Measurements from ENCODE around the gene ZDHHC4.
A peak's percentile ranks its signal among the peaks of the same experiment; 100 is the strongest.

The ZDHHC4 gene

DNA sequence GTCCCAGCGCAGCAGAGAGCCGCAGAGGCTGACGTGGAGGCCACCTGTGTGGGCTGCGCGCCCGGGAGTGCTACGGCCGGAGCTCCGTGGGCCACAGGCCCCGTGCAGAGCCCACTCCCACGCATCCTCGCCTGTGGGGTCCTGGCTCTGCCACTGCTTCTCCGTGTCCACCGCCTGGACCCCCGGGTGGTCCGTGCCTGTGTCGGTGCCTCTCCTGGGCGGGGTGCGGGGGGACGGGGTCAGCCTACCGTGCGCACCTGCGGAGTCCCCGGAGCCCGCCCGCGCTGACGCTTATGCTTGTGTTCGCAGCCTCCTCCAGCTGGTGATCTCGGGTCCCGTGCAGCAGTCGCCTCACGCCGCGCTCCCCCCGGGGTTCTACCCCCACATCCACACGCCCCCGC, 30.4 kb downstream of the ZDHHC4 start:
- no peak overlapping the region for H3K4me3 ChIP-seq (ENCODE audit: low read length)
- TF ChIP-seq ZNF274 (IDR thresholded peaks at IDR 0.05; ENCODE audit: low read depth, low read length), result no peak

DNA sequence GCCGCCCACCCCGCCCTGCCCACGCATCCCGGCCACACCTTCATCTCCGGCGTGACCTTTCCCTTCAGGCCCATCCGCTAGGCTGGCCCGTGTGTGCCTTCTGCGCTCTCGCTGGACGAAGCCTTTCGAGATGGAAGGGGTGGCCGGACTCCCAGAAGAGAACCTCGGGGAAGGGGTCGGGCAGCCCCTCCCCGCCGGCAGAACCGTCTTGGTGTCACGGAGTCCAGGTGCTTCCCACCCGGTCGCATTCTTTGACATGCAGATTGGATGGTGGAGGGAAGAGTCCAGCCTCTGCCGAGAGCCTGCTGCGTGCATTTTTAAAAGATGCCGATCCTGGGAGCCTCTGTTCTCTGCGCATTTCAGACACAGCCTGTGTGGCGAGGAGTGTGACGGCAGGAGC, 30.8 kb downstream of the ZDHHC4 start:
- TF ChIP-seq ZNF274 (IDR thresholded peaks at IDR 0.05; ENCODE audit: low read depth, low read length), result no peak
- no peak overlapping the region for H3K4me3 ChIP-seq (ENCODE audit: low read length)

- TF ChIP-seq ZNF274 (IDR thresholded peaks at IDR 0.05; ENCODE audit: low read depth, low read length), result no peak
- no peak overlapping the region for H3K4me3 ChIP-seq (ENCODE audit: low read length)
Measured at GRCh38 chr7:6608794-6609193, 31.5 kb downstream of the ZDHHC4 start.

DNA sequence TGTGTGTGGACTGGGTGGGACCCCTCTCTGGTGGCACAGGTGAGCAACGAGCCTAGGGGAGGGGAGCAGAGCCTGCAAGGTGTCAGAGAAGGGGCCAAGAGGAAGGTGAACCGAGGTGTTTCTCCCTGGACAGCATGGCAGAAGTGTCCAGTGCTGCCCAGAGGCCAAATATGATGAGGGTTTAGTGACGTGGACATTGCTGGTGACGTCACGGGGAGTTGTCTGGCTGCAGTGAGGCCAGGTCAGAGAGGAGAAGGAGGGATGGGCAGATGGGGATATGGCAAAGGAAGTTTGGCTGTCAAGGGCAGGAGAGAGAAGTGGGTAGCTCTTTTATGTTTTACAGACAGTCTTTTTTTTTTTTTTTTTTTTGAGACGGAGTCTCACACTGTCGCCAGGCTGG, 35.6 kb downstream of the ZDHHC4 start:
- TF ChIP-seq ZNF274 (IDR thresholded peaks at IDR 0.05; ENCODE audit: low read depth, low read length), result no peak

GRCh38 chr7:6613706-6614105, 36.5 kb downstream of the ZDHHC4 start:
- H3K4me3 ChIP-seq (ENCODE audit: low read length), result no peak overlapping the region
- no peak for TF ChIP-seq ZNF274 (IDR thresholded peaks at IDR 0.05; ENCODE audit: low read depth, low read length)

More for the DNA sequence above, 35.6 kb downstream of the ZDHHC4 start:
- no peak overlapping the region for H3K4me3 ChIP-seq (ENCODE audit: low read length)

DNA sequence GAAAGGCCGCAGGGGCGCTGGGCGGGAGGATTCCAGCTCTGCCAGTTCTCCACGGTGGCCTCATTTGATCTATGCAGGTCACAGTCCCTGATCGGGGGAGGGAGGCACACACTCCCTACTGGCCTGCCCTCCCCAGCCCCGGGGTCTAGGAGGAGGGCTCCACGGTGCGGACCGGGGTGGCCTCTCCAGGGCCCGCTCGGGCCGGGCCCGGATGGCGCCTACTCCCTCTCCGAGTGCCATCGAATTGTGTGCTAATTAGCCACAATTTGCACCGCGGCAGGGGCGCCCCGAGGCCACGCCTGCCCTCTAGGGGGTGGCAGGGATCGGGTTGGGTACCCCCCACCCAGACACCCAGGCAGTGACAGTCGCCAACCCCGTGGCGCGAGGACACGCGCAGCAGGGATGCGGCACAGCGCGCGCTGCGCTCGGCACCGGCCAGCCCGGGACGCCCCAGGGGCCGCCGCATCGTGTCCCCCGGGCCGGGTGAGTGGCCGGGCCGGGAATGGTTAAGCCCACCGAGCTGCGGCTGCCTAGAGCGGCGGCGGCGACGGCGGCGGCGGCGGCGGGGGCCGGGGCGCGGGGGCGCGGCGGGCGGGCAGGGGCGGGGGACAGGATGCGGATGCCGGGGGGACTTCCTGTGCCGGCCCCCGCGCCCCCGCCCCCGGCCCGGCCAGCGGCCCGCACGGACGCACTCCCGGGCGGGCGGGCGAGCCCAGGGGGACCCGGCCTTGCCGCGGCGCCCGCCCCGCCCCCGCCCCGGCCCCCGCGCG, 37.9 kb downstream of the ZDHHC4 start, which contains the start of gene ZNF853:
Gene ZNF853, plus strand, starts transcription at position 658 of the 770 bp plus-strand sequence. CDS start 565 bp downstream, outside the sequence.
- TF ChIP-seq ZNF274 (IDR thresholded peaks at IDR 0.05; ENCODE audit: low read depth, low read length), result no peak
- peak within 1 kb of the TSS; percentile 10 for H3K4me3 ChIP-seq (ENCODE audit: low read length)

- H3K4me3 ChIP-seq (ENCODE audit: low read length), result peak overlapping the region; percentile 10
- TF ChIP-seq ZNF274 (IDR thresholded peaks at IDR 0.05; ENCODE audit: low read depth, low read length), result no peak
Measured at GRCh38 chr7:6615723-6616555, 38.7 kb downstream of the ZDHHC4 start.

- no peak for TF ChIP-seq ZNF274 (IDR thresholded peaks at IDR 0.05; ENCODE audit: low read depth, low read length)
- no peak overlapping the region for H3K4me3 ChIP-seq (ENCODE audit: low read length)
Measured at GRCh38 chr7:6616854-6617643, 39.8 kb downstream of the ZDHHC4 start.

DNA sequence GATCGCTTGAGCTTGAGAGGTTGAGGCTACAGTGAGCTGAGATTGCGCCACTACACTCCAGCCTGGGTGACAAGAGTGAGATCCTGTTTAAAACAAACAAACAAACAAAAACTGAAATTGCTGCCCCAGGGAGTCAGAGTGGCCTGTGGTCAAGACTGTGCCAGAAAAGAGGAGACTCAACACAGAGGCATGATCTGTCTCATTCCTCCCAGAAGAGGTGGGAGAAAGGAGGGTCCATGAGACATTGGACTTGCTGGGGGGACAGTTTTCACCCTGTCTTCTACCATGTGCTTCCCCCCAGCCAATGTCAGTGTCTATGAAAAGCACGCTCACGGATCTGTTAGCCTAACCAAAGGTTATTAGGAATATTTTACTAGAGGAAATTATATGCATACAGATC, 41.4 kb downstream of the ZDHHC4 start:
- TF ChIP-seq ZNF274 (IDR thresholded peaks at IDR 0.05; ENCODE audit: low read depth, low read length), result no peak
- no peak overlapping the region for H3K4me3 ChIP-seq (ENCODE audit: low read length)

DNA sequence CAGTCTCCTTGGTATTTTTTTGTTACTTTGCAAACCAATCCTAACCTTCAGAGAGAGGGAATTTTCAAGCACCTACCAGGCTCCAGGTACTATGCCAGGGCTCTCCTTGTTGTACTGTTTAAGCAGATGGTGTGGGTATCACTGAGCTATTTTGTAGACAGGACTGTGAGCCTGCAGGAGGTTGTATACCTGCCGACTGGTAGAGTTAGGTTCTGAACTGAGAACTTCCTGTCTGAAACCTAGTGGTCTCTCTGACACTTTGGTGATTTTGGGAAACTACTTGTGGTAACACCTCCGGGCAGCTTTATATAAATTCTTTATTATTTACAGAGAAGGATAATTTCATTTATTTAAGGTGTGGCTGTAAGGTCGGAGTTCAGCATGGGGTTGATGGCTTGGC, 42.7 kb downstream of the ZDHHC4 start:
- TF ChIP-seq ZNF274 (IDR thresholded peaks at IDR 0.05; ENCODE audit: low read depth, low read length), result no peak
- no peak overlapping the region for H3K4me3 ChIP-seq (ENCODE audit: low read length)

DNA sequence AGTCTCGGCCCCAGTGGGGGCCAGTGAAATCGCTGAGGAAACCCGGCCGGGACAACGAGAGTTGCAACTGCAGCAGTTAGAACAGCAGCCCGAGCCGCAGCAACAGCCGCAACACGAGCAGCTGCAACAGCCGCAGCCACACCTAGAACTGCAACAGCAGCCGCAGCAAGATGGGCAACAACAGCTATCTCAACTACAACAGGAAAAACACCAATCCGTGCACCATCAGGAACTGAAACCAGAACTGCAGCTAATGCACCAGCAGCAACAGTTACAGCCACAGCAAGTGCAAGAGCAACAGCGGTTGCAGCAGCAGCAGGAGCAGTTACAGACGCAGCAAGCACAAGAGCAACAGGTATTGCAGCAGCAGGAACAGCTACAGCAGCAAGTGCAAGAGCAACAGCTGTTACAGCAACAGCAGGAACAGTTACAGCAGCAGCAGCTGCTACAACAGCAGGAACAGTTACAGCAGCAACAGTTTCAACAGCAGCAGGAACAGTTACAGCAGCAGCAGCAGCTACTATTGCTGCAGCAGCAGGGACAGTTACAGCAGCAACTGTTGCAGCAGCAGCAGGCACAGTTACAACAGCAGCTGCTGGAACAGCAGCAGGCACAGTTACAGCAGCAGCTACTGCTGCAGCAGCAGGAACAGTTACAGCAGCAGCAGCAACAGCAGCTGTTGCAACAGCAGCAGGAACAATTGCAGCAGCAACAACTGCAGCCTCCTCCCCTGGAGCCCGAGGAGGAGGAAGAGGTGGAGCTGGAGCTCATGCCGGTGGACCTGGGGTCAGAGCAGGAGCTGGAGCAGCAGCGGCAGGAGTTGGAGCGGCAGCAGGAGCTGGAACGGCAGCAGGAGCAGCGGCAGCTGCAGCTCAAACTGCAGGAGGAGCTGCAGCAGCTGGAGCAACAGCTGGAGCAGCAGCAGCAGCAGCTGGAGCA, 44.2 kb downstream of the ZDHHC4 start:
- no peak overlapping the region for H3K4me3 ChIP-seq (ENCODE audit: low read length)
- no peak for TF ChIP-seq ZNF274 (IDR thresholded peaks at IDR 0.05; ENCODE audit: low read depth, low read length)

GRCh38 chr7:6622134-6622710, 45.0 kb downstream of the ZDHHC4 start:
- no peak for TF ChIP-seq ZNF274 (IDR thresholded peaks at IDR 0.05; ENCODE audit: low read depth, low read length)
- no peak overlapping the region for H3K4me3 ChIP-seq (ENCODE audit: low read length)

Measured in GM08714 (cell line).